ENCODE data around the gene LRBA.
"Not testable (repeated sequence)": the region's sequence is repeated elsewhere in the genome, so short reads cannot be mapped to it uniquely, and the experiment has no call there.

LRBA gene

GRCh38 chr4:150581641-150582051 is 433.4 kb downstream of the LRBA start:
- peak; percentile 82 for DNase-seq

GRCh38 chr4:150581056-150581605 is 434.0 kb downstream of the LRBA start:
- no peak for DNase-seq

GRCh38 chr4:150580306-150580705 is 434.8 kb downstream of the LRBA start:
- no peak for DNase-seq

- peak; percentile 55 for DNase-seq
Observed at GRCh38 chr4:150579551-150580234, 435.4 kb downstream of the LRBA start.

- DNase-seq, result peak; percentile 53
Observed at GRCh38 chr4:150578745-150579501, 436.2 kb downstream of the LRBA start.

GRCh38 chr4:150577796-150578195 is 437.3 kb downstream of the LRBA start:
- no peak for DNase-seq

GRCh38 chr4:150574678-150575077 is 440.4 kb downstream of the LRBA start:
- no peak for DNase-seq

- DNase-seq, result no peak
Observed at GRCh38 chr4:150573534-150573933, 441.6 kb downstream of the LRBA start.

- DNase-seq, result no peak
Observed at GRCh38 chr4:150572704-150573504, 442.2 kb downstream of the LRBA start.

- DNase-seq, result no peak
Observed at GRCh38 chr4:150570862-150571261, 444.2 kb downstream of the LRBA start.

- no peak for DNase-seq
Observed at GRCh38 chr4:150569998-150570535, 445.0 kb downstream of the LRBA start.

GRCh38 chr4:150569384-150569987 is 445.6 kb downstream of the LRBA start:
- no peak for DNase-seq

GRCh38 chr4:150567070-150567469 is 448.0 kb downstream of the LRBA start:
- no peak for DNase-seq

GRCh38 chr4:150564967-150565366 is 450.1 kb downstream of the LRBA start:
- DNase-seq, result not testable (repeated sequence)

- DNase-seq, result no peak
Observed at GRCh38 chr4:150562751-150563150, 452.3 kb downstream of the LRBA start.

GRCh38 chr4:150562250-150562649 is 452.8 kb downstream of the LRBA start:
- DNase-seq, result no peak

GRCh38 chr4:150561143-150561737 is 453.8 kb downstream of the LRBA start:
- no peak for DNase-seq

GRCh38 chr4:150557811-150558210 is 457.3 kb downstream of the LRBA start:
- DNase-seq, result not testable (repeated sequence)

- no peak for DNase-seq
Observed at GRCh38 chr4:150547154-150547838, 467.8 kb downstream of the LRBA start.

GRCh38 chr4:150546286-150546685 is 468.8 kb downstream of the LRBA start:
- DNase-seq, result no peak

- no peak for DNase-seq
Observed at GRCh38 chr4:150543042-150543441, 472.0 kb downstream of the LRBA start.

All from femur (tissue), 1 donor.